ENCODE data around the gene GSTM2. TPM values are rescaled to one million over a fixed set of nuclear protein-coding genes. Genes with fewer than 3 reads are reported as not detected.

The GSTM2 gene
- total RNA-seq, 8 experiments from 2014 or later: 18.6 to 116 (median 28.1) TPM

DNA sequence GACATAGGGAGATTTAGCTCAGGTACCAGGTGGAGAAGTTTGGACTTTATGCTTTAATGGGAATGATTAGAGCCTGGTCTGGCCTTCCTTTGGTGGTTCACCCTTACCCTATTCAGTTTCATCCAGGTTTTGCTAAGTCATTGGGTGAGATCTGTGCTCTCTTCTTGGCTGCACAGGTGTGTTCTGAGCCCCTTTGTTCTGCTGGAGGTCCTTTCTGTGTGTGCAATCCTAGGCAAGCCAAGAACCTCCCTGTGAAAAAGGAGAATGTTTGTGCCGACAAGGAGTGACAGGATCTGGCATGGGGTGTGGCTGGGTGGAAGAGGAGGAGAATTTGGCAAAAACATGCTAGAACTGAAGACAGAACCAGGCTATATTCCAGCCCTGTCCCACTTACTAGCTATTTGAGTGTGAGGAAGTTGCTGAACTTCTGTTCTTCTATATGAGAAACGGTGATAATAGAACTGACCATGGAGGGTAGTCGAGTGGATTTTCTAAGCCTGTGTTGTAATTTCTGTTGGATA is 48.8 kb downstream of the GSTM2 start:
- no peak overlapping the region for H3K4me3 ChIP-seq
- H3K27ac ChIP-seq: no peak overlapping the region
- in situ Hi-C loops (cut with MboI; ENCODE audit: low pct_unique_long_range_greater_than_20kb in 2 of 9, low sequenced_read_pairs in 9 of 9, unreplicated experiment in 9 of 9): no loop called here
- 4 to 100% (median 75%) methylated on average over 1 to 3 of the region's 3 CpGs; no CpG with 5 or more reads in 1 of the 10 experiments for WGBS, 10 experiments
- ATAC-seq (replicated peaks in 6 of 8): no peak
- peaks cover 0 to 2% of the 10 kb centered on the region in 2 donors for H3K4me1 ChIP-seq (replicated peaks in 1 of 2)

GRCh38 chr1:109717729-109718128 is 49.9 kb downstream of the GSTM2 start:
- no peak overlapping the region for H3K4me3 ChIP-seq
- in situ Hi-C loops (cut with MboI; ENCODE audit: low pct_unique_long_range_greater_than_20kb in 2 of 9, low sequenced_read_pairs in 9 of 9, unreplicated experiment in 9 of 9): no loop called here
- H3K4me1 ChIP-seq (replicated peaks in 1 of 2): peaks cover 0 to 2% of the 10 kb centered on the region in 2 donors
- H3K27ac ChIP-seq: no peak overlapping the region
- ATAC-seq (replicated peaks in 6 of 8): peak in 1 of 8 experiments; percentile 8
- WGBS, 10 experiments: 33 to 100% (median 94%) methylated on average over 1 to 5 of the region's 5 CpGs; no CpG with 5 or more reads in 2 of the 10 experiments

GRCh38 chr1:109718495-109718894 is 50.6 kb downstream of the GSTM2 start:
- in situ Hi-C loops (cut with MboI; ENCODE audit: low pct_unique_long_range_greater_than_20kb in 2 of 9, low sequenced_read_pairs in 9 of 9, unreplicated experiment in 9 of 9): no loop called here
- peaks cover 0 to 2% of the 10 kb centered on the region in 2 donors for H3K4me1 ChIP-seq (replicated peaks in 1 of 2)
- no peak overlapping the region for H3K4me3 ChIP-seq
- peak in 1 of 8 experiments; percentile 4 for ATAC-seq (replicated peaks in 6 of 8)
- no peak overlapping the region for H3K27ac ChIP-seq
- 78 to 100% (median 93%) methylated on average over 1 to 2 of the region's 2 CpGs; no CpG with 5 or more reads in 3 of the 10 experiments for WGBS, 10 experiments

- peak in 3 of 8 experiments; percentile 6 to 58 (median 39) for ATAC-seq (replicated peaks in 6 of 8)
- H3K27ac ChIP-seq: no peak overlapping the region
- no peaks in the 10 kb centered on the region for H3K4me1 ChIP-seq (replicated peaks in 1 of 2)
- in situ Hi-C loops (cut with MboI; ENCODE audit: low pct_unique_long_range_greater_than_20kb in 2 of 9, low sequenced_read_pairs in 9 of 9, unreplicated experiment in 9 of 9): no loop called here
- WGBS, 10 experiments: 0 to 97% (median 84%) methylated on average over 1 to 5 of the region's 5 CpGs
- no peak overlapping the region for H3K4me3 ChIP-seq
Observed at GRCh38 chr1:109719337-109719837, 51.5 kb downstream of the GSTM2 start.

- no peak for ATAC-seq (replicated peaks in 6 of 8)
- no peak overlapping the region for H3K4me3 ChIP-seq
- 53 to 100% (median 81%) methylated on average over 2 to 5 of the region's 5 CpGs; no CpG with 5 or more reads in 2 of the 10 experiments for WGBS, 10 experiments
- no peak overlapping the region for H3K27ac ChIP-seq
- no peaks in the 10 kb centered on the region for H3K4me1 ChIP-seq (replicated peaks in 1 of 2)
- in situ Hi-C loops (cut with MboI; ENCODE audit: low pct_unique_long_range_greater_than_20kb in 2 of 9, low sequenced_read_pairs in 9 of 9, unreplicated experiment in 9 of 9): no loop called here
Observed at GRCh38 chr1:109721042-109721441, 53.2 kb downstream of the GSTM2 start.

GRCh38 chr1:109721971-109722370 is 54.1 kb downstream of the GSTM2 start:
- no peaks in the 10 kb centered on the region for H3K4me1 ChIP-seq (replicated peaks in 1 of 2)
- H3K27ac ChIP-seq: no peak overlapping the region
- no peak overlapping the region for H3K4me3 ChIP-seq
- ATAC-seq (replicated peaks in 6 of 8): no peak
- in situ Hi-C loops (cut with MboI; ENCODE audit: low pct_unique_long_range_greater_than_20kb in 2 of 9, low sequenced_read_pairs in 9 of 9, unreplicated experiment in 9 of 9): no loop called here
- WGBS, 10 experiments: 67 to 100% (median 80%) methylated on average over 1 of the region's 1 CpG; no CpG with 5 or more reads in 1 of the 10 experiments

GRCh38 chr1:109722908-109723691 is 55.2 kb downstream of the GSTM2 start:
- in situ Hi-C loops (cut with MboI; ENCODE audit: low pct_unique_long_range_greater_than_20kb in 2 of 9, low sequenced_read_pairs in 9 of 9, unreplicated experiment in 9 of 9): no loop called here
- H3K27ac ChIP-seq: no peak overlapping the region
- H3K4me3 ChIP-seq: no peak overlapping the region
- peak in 3 of 8 experiments; percentile 64 to 79 (median 66) for ATAC-seq (replicated peaks in 6 of 8)
- H3K4me1 ChIP-seq (replicated peaks in 1 of 2): no peaks in the 10 kb centered on the region
- WGBS, 10 experiments: 0 to 91% (median 68%) methylated on average over 1 to 7 of the region's 7 CpGs

Other genes starting within 250 kb of the GSTM2 start
- 100 to 1,000 TPM in 1 of 8 experiments, 10 to 100 TPM in 7; 47.3 to 100 (median 72.2) TPM for gene PSMA5, start 241.6 kb upstream of the GSTM2 start, total RNA-seq
- gene SYPL2, start 201.5 kb upstream of the GSTM2 start, total RNA-seq: 1 to 10 TPM in 2 of 8 experiments, under 1 TPM in 6; 0.11 to 2.2 (median 0.81) TPM
- gene ATXN7L2, start 184.2 kb upstream of the GSTM2 start, total RNA-seq: 10 to 100 TPM in 4 of 8 experiments, 1 to 10 TPM in 4; 3.7 to 20.1 (median 9.8) TPM
- gene CYB561D1, start 174.0 kb upstream of the GSTM2 start, total RNA-seq: 10 to 100 TPM in 2 of 8 experiments, 1 to 10 TPM in 6; 5.8 to 12.6 (median 7.5) TPM
- gene AMIGO1, start 158.3 kb upstream of the GSTM2 start, total RNA-seq: 10 to 100 TPM in 1 of 8 experiments, 1 to 10 TPM in 7; 3.5 to 11.5 (median 6.7) TPM
- 1 to 10 TPM in 6 of 8 experiments, under 1 TPM in 2; 0.56 to 5.8 (median 2.6) TPM for gene GPR61, start 128.2 kb upstream of the GSTM2 start, total RNA-seq
- gene GNAI3, start 119.4 kb upstream of the GSTM2 start, total RNA-seq: 10 to 100 TPM in 7 of 8 experiments, 1 to 10 TPM in 1; 8.8 to 15.5 (median 13.9) TPM
- not detected for gene GNAT2, start 48.4 kb upstream of the GSTM2 start, total RNA-seq
- 100 to 1,000 TPM in 1 of 8 experiments, 10 to 100 TPM in 7; 46.3 to 100 (median 61.3) TPM for gene AMPD2, start 48.2 kb upstream of the GSTM2 start, total RNA-seq
- gene GSTM4, start 12.0 kb upstream of the GSTM2 start, total RNA-seq: 10 to 100 TPM in 3 of 8 experiments, 1 to 10 TPM in 5; 6.5 to 46.1 (median 9.1) TPM
- gene GSTM1, start 19.8 kb downstream of the GSTM2 start, total RNA-seq: 1 to 10 TPM in 3 of 8 experiments, not detected in 5; 2.6 to 5.2 (median 3.7) TPM
- gene GSTM5, start 44.2 kb downstream of the GSTM2 start, total RNA-seq: 1 to 10 TPM in 3 of 8 experiments, under 1 TPM in 4, not detected in 1; 0.05 to 2.9 (median 0.82) TPM
- 100 to 1,000 TPM in 3 of 8 experiments, 10 to 100 TPM in 5; 61.8 to 639 (median 82.1) TPM for gene GSTM3, start 73.0 kb downstream of the GSTM2 start, total RNA-seq
- 1 to 10 TPM in 2 of 8 experiments, not detected in 6; 1.0 to 3.1 TPM for gene EPS8L3, start 95.9 kb downstream of the GSTM2 start, total RNA-seq
- gene CSF1, start 242.8 kb downstream of the GSTM2 start, total RNA-seq: 10 to 100 TPM in 4 of 8 experiments, 1 to 10 TPM in 4; 1.2 to 27.1 (median 9.1) TPM